NB4 (cell line): Measurements from ENCODE around the gene ITPR3.

Source experiments
- POLR2A ChIP-seq: IDR thresholded peaks from 2 replicates; pipeline ENCODE4 v1.6.1; 2011; ENCODE audit warnings: mild to moderate bottlenecking; ENCODE audit not compliant: insufficient read length; ENCODE audit errors: extremely low read depth
- TF ChIP-seq, protein P1 (sequence below): IDR thresholded peaks from one replicate; pipeline ENCODE4 v1.5.1; 2012; ENCODE audit warnings: low read depth, low read length

DNA sequence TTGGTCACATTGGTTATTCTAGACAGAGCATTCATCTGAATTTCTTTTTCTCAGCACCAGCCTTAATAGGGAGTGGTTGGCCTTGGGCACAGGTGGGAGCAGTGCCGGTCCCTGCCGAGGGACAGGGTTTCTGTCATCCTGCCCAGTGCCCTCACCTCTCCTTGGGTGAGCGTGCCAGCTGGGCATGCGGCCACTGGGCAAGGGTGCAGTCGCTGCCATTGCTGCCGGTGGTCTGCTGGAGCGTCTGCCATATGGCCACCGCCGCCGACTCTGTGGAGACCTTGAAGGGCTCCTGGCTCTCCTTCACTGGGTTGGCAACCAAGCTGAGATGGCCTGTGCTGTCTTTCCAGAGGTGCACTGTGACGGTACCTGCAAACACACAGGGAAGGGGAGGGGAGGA, 106.8 kb downstream of the ITPR3 start:
- TF ChIP-seq, protein P1, sequence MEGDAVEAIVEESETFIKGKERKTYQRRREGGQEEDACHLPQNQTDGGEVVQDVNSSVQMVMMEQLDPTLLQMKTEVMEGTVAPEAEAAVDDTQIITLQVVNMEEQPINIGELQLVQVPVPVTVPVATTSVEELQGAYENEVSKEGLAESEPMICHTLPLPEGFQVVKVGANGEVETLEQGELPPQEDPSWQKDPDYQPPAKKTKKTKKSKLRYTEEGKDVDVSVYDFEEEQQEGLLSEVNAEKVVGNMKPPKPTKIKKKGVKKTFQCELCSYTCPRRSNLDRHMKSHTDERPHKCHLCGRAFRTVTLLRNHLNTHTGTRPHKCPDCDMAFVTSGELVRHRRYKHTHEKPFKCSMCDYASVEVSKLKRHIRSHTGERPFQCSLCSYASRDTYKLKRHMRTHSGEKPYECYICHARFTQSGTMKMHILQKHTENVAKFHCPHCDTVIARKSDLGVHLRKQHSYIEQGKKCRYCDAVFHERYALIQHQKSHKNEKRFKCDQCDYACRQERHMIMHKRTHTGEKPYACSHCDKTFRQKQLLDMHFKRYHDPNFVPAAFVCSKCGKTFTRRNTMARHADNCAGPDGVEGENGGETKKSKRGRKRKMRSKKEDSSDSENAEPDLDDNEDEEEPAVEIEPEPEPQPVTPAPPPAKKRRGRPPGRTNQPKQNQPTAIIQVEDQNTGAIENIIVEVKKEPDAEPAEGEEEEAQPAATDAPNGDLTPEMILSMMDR, result no peak
- no peak for TF ChIP-seq POLR2A
